Spleen (tissue), 11 donors: ENCODE results near the gene KIFAP3. TPM values are rescaled to one million over a fixed set of nuclear protein-coding genes. Genes with fewer than 3 reads are reported as not detected.

Experiments
- DNase-seq: peaks from one replicate; pipeline ENCODE4 v3.0.0-alpha.2; 2020
- H3K27ac ChIP-seq, 8 donors: fragments of 200-600 bp; sonication (generic) in 7 of 8; 1 replicate in 4 of 8; 2 replicates in 4 of 8; pipeline versions ENCODE4 v1.5.0 to v1.8.0; 2016 to 2021; ENCODE audit warnings: inconsistent platforms in 4 of 8, mild to moderate bottlenecking in 4 of 8, moderate library complexity in 1 of 8
- H3K27me3 ChIP-seq, 7 donors: fragments of 200-600 bp; sonication (generic) in 6 of 7; replicated peaks in 1 of 7; 1 replicate in 4 of 7; 2 replicates in 3 of 7; pipeline versions ENCODE4 v1.5.0 to v1.8.0; 2016 to 2021; ENCODE audit warnings: inconsistent platforms in 3 of 7, mild to moderate bottlenecking in 1 of 7
- H3K36me3 ChIP-seq, 6 donors: fragments of 200-600 bp; sonication (generic) in 5 of 6; 1 replicate in 4 of 6; 2 replicates in 2 of 6; pipeline versions ENCODE4 v1.5.0 to v1.8.0; 2016 to 2021; ENCODE audit warnings: inconsistent platforms in 2 of 6
- H3K4me1 ChIP-seq, 6 donors: fragments of 200-600 bp; sonication (generic) in 5 of 6; 1 replicate in 3 of 6; 2 replicates in 3 of 6; pipeline versions ENCODE4 v1.5.0 to v1.8.0; 2016 to 2021; ENCODE audit warnings: inconsistent platforms in 3 of 6
- H3K4me3 ChIP-seq, 8 donors: fragments of 200-600 bp; sonication (generic) in 7 of 8; 1 replicate in 4 of 8; 2 replicates in 4 of 8; pipeline versions ENCODE4 v1.5.0 to v1.8.0; 2016 to 2021; ENCODE audit warnings: inconsistent platforms in 4 of 8, mild to moderate bottlenecking in 4 of 8, moderate library complexity in 2 of 8
- H3K9me3 ChIP-seq, 8 donors: fragments of 200-600 bp; sonication (generic) in 7 of 8; 1 replicate in 4 of 8; 2 replicates in 4 of 8; pipeline versions ENCODE4 v1.5.0 to v1.8.0; 2016 to 2021; ENCODE audit warnings: inconsistent platforms in 4 of 8
- CTCF ChIP-seq, 11 experiments: fragments of 200-600 bp in 7 of 11; fragments of 450-650 bp in 4 of 11; sonication (generic) in 4 of 11; IDR thresholded peaks in 8 of 11; conservative IDR thresholded peaks in 3 of 11; 1 replicate in 7 of 11; 2 replicates in 4 of 11; pipeline versions ENCODE4 v1.4.0 to v1.8.0; 2016 to 2021; ENCODE audit warnings: antibody characterized with exemption in 11 of 11, inconsistent platforms in 4 of 11, mild to moderate bottlenecking in 1 of 11
- POLR2A ChIP-seq, 3 donors: fragments of 450-650 bp; IDR thresholded peaks; one replicate each; pipeline ENCODE4 v1.5.1; 2017; ENCODE audit warnings: antibody characterized with exemption in 3 of 3, mild to moderate bottlenecking in 1 of 3
- POLR2AphosphoS5 ChIP-seq, 3 donors: sonication (generic); formaldehyde crosslinking; IDR thresholded peaks; one replicate each; pipeline ENCODE4 v1.5.1; 2017; ENCODE audit warnings: antibody characterized with exemption in 3 of 3
- WGBS, 5 donors: extraction: QIAGEN DNeasy Blood & Tissue Kit in 3 of 5; methylation state at CpG; one replicate each; pipeline versions ENCODE4 v1.1.5 to v1.1.7; 2013 to 2018; 5-methylcytosine and 5-hydroxymethylcytosine counted together
- intact Hi-C: fragments of 100-400 bp; cut with DNase I; formaldehyde crosslinking; loops from one replicate; pipeline ENCODE4 v1.15.0; 2023; ENCODE audit warnings: low total_unique reads
- polyA plus RNA-seq, 3 donors: library from polyadenylated mRNA; stranded (reverse); fragments of 200-250 nt; gene quantifications; one replicate each; pipeline ENCODE4 v1.2.1, GENCODE V29; 2013
- total RNA-seq, 7 donors: library from RNA; depleted of rRNA in 3 of 7; stranded (reverse); fragments of >200 nt in 3 of 7; fragmentation: NEBNext Ultra II Directional in 4 of 7; extraction: Animal tissue kit (Norgen Biotek cat#: 25700) in 4 of 7; gene quantifications; one replicate each; pipeline versions ENCODE4 v1.1.0 to v1.2.1, GENCODE V29; 2016 to 2021
- donor health status: healthy with polysubstance abuse.
- donor health status: DM: no; HTN: no; CAD: no; lungs with moderate emphysema.
- donor health status: DM: no; HTN: no; CAD: no.
- donor health status: Bipolar disorder and iron deficiency.
- donor health status: healthy.
- donor health status: DM: no; HTN: no; CAD: no.
- donor health status: DM: yes; HTN: yes; CAD: no.

KIFAP3 gene
- total and polyA plus RNA-seq, 10 donors: 5.1 to 36.7 (median 20.6) TPM

GRCh38 chr1:170001266-170001665 lies 73.2 kb downstream of the KIFAP3 start:
- H3K27ac ChIP-seq: no peak overlapping the region
- no peak for DNase-seq
- H3K27me3 ChIP-seq: no peaks in the 10 kb centered on the region
- peaks cover 0 to 7% (median 0%) of the 10 kb centered on the region in 6 donors for H3K36me3 ChIP-seq
- no peaks in the 10 kb centered on the region for H3K4me1 ChIP-seq
- no peak overlapping the region for H3K4me3 ChIP-seq
- TF ChIP-seq POLR2AphosphoS5 (IDR thresholded peaks at IDR 0.05) (no peak), POLR2A (IDR thresholded peaks at IDR 0.05) (no peak), CTCF (IDR thresholded peaks at IDR 0.05 in 8 of 11, conservative IDR thresholded peaks at IDR 0.05 in 3 of 11) (no peak)
- WGBS, 5 donors: 79 to 91% (median 89%) methylated on average over 2 of the region's 2 CpGs
- no peaks in the 10 kb centered on the region for H3K9me3 ChIP-seq
- intact Hi-C loops: no loop called here

DNA sequence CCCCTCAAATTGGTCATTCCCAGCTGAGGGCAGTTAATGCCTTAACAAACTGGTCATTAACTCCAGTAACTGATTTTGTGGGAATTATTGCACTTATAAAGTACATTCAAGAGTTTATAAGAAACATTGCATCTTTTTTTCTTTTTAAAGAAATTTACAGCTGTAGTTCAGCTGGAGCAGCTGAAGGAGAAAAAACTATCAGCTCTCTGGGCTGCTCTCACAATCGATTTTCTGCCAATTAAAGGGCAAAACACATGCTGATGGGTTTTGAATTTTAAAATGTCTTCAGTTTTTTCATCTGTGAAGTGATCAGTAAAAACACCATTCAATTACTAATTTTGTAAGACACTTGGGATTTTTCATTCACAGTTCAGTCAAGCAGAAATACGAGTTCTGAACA lies 74.7 kb downstream of the KIFAP3 start:
- no peak for DNase-seq
- no peak overlapping the region for H3K4me3 ChIP-seq
- H3K27me3 ChIP-seq: no peaks in the 10 kb centered on the region
- H3K36me3 ChIP-seq: peaks cover 0 to 7% (median 0%) of the 10 kb centered on the region in 6 donors
- WGBS, 5 donors: 68 to 85% (median 78%) methylated on average over 2 of the region's 2 CpGs
- no peak for TF ChIP-seq POLR2A (IDR thresholded peaks at IDR 0.05)
- TF ChIP-seq POLR2AphosphoS5 (IDR thresholded peaks at IDR 0.05): no peak
- TF ChIP-seq CTCF (IDR thresholded peaks at IDR 0.05 in 8 of 11, conservative IDR thresholded peaks at IDR 0.05 in 3 of 11): no peak
- intact Hi-C loops: no loop called here
- no peaks in the 10 kb centered on the region for H3K9me3 ChIP-seq
- no peaks in the 10 kb centered on the region for H3K4me1 ChIP-seq
- H3K27ac ChIP-seq: no peak overlapping the region

- Histone ChIP-seq H3K4me1 (no peaks in the 10 kb centered on the region), H3K36me3 (peaks cover 0 to 7% (median 0%) of the 10 kb centered on the region in 6 donors), H3K9me3 (no peaks in the 10 kb centered on the region), H3K27me3 (no peaks in the 10 kb centered on the region), H3K4me3 (no peak overlapping the region), H3K27ac (no peak overlapping the region)
- TF ChIP-seq POLR2A (IDR thresholded peaks at IDR 0.05) (no peak), POLR2AphosphoS5 (IDR thresholded peaks at IDR 0.05) (no peak), CTCF (IDR thresholded peaks at IDR 0.05 in 8 of 11, conservative IDR thresholded peaks at IDR 0.05 in 3 of 11) (no peak)
- no peak for DNase-seq
- 61 to 87% (median 80%) methylated on average over 4 of the region's 4 CpGs for WGBS, 5 donors
- intact Hi-C loops: no loop called here
Observed at GRCh38 chr1:169999331-169999741, 75.2 kb downstream of the KIFAP3 start.

GRCh38 chr1:169995993-169996392 lies 78.5 kb downstream of the KIFAP3 start:
- Histone ChIP-seq H3K9me3 (no peaks in the 10 kb centered on the region), H3K4me1 (no peaks in the 10 kb centered on the region), H3K4me3 (no peak overlapping the region), H3K36me3 (peaks cover 0 to 9% (median 0%) of the 10 kb centered on the region in 6 donors), H3K27me3 (no peaks in the 10 kb centered on the region), H3K27ac (no peak overlapping the region)
- DNase-seq: no peak
- intact Hi-C loops: no loop called here
- 63 to 86% (median 73%) methylated on average over 2 of the region's 2 CpGs for WGBS, 5 donors
- TF ChIP-seq POLR2A (IDR thresholded peaks at IDR 0.05) (no peak), CTCF (IDR thresholded peaks at IDR 0.05 in 8 of 11, conservative IDR thresholded peaks at IDR 0.05 in 3 of 11) (no peak), POLR2AphosphoS5 (IDR thresholded peaks at IDR 0.05) (no peak)
